ENCODE data around the gene ADCY6. TPM values are rescaled to one million over a fixed set of nuclear protein-coding genes. Genes with fewer than 3 reads are reported as not detected.

ADCY6 gene
- total RNA-seq, 1 donor from 2014 or later = 54.4 TPM

GRCh38 chr12:48824112-48824511 is 35.2 kb upstream of the ADCY6 start:
- no peaks in the 10 kb centered on the region for H3K27me3 Mint-ChIP-seq
- H3K27ac Mint-ChIP-seq = no peak overlapping the region
- peaks cover 10% of the 10 kb centered on the region for H3K36me3 Mint-ChIP-seq
- no peak overlapping the region for H3K4me3 Mint-ChIP-seq
- TF ChIP-seq, protein P1, sequence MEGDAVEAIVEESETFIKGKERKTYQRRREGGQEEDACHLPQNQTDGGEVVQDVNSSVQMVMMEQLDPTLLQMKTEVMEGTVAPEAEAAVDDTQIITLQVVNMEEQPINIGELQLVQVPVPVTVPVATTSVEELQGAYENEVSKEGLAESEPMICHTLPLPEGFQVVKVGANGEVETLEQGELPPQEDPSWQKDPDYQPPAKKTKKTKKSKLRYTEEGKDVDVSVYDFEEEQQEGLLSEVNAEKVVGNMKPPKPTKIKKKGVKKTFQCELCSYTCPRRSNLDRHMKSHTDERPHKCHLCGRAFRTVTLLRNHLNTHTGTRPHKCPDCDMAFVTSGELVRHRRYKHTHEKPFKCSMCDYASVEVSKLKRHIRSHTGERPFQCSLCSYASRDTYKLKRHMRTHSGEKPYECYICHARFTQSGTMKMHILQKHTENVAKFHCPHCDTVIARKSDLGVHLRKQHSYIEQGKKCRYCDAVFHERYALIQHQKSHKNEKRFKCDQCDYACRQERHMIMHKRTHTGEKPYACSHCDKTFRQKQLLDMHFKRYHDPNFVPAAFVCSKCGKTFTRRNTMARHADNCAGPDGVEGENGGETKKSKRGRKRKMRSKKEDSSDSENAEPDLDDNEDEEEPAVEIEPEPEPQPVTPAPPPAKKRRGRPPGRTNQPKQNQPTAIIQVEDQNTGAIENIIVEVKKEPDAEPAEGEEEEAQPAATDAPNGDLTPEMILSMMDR (conservative IDR thresholded peaks at IDR 0.05) = no peak
- DNase-seq (ENCODE audit: extremely low spot score, unreplicated experiment) = no peak
- no peaks in the 10 kb centered on the region for H3K9me3 Mint-ChIP-seq
- peaks cover 10% of the 10 kb centered on the region for H3K4me1 Mint-ChIP-seq (ENCODE audit: unreplicated experiment)

DNA sequence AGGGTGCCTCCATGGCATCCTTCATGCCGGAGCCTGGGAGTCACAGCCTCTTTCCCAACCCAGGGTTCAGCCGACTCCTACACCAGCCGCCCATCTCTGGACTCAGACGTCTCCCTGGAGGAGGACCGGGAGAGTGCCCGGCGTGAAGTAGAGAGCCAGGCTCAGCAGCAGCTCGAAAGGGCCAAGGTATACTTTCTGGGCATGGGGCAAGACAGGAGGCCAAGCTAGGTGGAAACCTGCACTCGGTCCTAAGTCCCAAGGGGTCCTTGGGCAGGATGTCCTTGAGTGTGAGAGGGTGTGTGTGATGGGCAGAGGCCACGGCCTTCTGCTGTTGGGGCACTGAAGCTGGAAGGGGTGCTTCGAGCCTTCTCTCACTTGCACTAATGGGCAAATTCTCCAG is 34.4 kb upstream of the ADCY6 start:
- peaks cover 10% of the 10 kb centered on the region for H3K36me3 Mint-ChIP-seq
- H3K27me3 Mint-ChIP-seq = no peaks in the 10 kb centered on the region
- H3K4me3 Mint-ChIP-seq = no peak overlapping the region
- TF ChIP-seq, protein P1 (conservative IDR thresholded peaks at IDR 0.05) = no peak
- peaks cover 12% of the 10 kb centered on the region for H3K4me1 Mint-ChIP-seq (ENCODE audit: unreplicated experiment)
- DNase-seq (ENCODE audit: extremely low spot score, unreplicated experiment) = no peak
- no peaks in the 10 kb centered on the region for H3K9me3 Mint-ChIP-seq
- H3K27ac Mint-ChIP-seq = no peak overlapping the region

DNA sequence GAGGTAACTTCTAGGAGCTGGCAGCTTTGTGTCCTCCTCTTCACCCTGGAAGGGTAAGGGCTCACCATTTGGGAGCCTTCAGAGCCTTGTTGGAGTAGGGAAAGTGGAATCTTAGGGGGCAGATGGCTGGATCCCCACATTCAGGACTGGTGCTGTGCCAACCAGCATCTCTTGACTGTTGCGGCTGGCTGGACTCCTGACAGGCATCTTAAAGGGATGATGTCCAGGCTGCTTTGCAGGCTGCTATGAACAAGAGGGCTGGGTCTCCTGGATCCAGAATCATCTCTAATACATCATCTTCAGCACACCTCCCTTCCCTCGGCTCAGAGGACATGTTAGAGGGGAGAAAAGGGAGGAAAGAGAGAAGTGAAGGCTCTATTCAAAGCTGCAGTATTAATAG is 33.8 kb upstream of the ADCY6 start:
- peaks cover 12% of the 10 kb centered on the region for H3K4me1 Mint-ChIP-seq (ENCODE audit: unreplicated experiment)
- no peaks in the 10 kb centered on the region for H3K9me3 Mint-ChIP-seq
- H3K4me3 Mint-ChIP-seq = no peak overlapping the region
- H3K36me3 Mint-ChIP-seq = peaks cover 10% of the 10 kb centered on the region
- no peak for DNase-seq (ENCODE audit: extremely low spot score, unreplicated experiment)
- TF ChIP-seq, protein P1 (conservative IDR thresholded peaks at IDR 0.05) = no peak
- H3K27ac Mint-ChIP-seq = no peak overlapping the region
- H3K27me3 Mint-ChIP-seq = no peaks in the 10 kb centered on the region

DNA sequence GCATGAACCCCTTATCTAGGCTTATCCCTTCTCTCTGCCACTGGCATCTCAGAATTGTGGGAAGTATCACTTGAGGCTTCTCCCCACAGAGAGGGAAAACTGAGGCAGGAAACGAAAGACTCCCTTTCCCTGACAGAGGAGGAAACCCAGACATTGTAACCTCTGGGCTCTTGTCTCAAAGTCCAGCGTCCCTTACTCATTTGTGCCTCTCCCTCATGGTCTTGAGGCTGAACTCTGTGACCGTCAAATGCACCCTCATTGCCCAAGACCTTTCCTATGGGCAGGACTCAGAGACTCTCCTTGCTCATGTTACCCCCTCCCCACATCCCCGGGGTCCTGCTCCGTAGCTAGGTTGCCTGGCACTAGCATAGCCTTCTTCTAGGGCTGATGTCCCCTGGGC is 33.2 kb upstream of the ADCY6 start:
- Mint-ChIP-seq H3K4me3 (no peak overlapping the region), H3K36me3 (peaks cover 10% of the 10 kb centered on the region), H3K27me3 (no peaks in the 10 kb centered on the region), H3K27ac (no peak overlapping the region), H3K9me3 (no peaks in the 10 kb centered on the region), H3K4me1 (ENCODE audit: unreplicated experiment) (peaks cover 18% of the 10 kb centered on the region)
- TF ChIP-seq, protein P1 (conservative IDR thresholded peaks at IDR 0.05) = no peak
- no peak for DNase-seq (ENCODE audit: extremely low spot score, unreplicated experiment)

GRCh38 chr12:48819986-48820725 is 31.3 kb upstream of the ADCY6 start:
- TF ChIP-seq, protein P1 (conservative IDR thresholded peaks at IDR 0.05) = no peak
- DNase-seq (ENCODE audit: extremely low spot score, unreplicated experiment) = no peak
- Mint-ChIP-seq H3K4me3 (peak overlapping the region; percentile 87), H3K27ac (peak overlapping the region; percentile 31), H3K9me3 (no peaks in the 10 kb centered on the region), H3K27me3 (no peaks in the 10 kb centered on the region), H3K36me3 (peaks cover 4% of the 10 kb centered on the region), H3K4me1 (ENCODE audit: unreplicated experiment) (peaks cover 25% of the 10 kb centered on the region)

Measured in type B pancreatic cell (in vitro differentiated cells).